Measurements from ENCODE around the gene DNAH12.
"Not testable (repeated sequence)": the region's sequence is repeated elsewhere in the genome, so short reads cannot be mapped to it uniquely, and the experiment has no call there.

Gene DNAH12

GRCh38 chr3:57409471-57409870, 134.7 kb downstream of the DNAH12 start:
- no peak for DNase-seq

GRCh38 chr3:57402675-57403074, 141.5 kb downstream of the DNAH12 start:
- DNase-seq: no peak

- DNase-seq: peak; percentile 67
Measured at GRCh38 chr3:57397175-57398026, 146.7 kb downstream of the DNAH12 start.

GRCh38 chr3:57393977-57394376, 150.2 kb downstream of the DNAH12 start:
- DNase-seq: peak; percentile 4

GRCh38 chr3:57391767-57392166, 152.4 kb downstream of the DNAH12 start:
- no peak for DNase-seq

- DNase-seq: no peak
Measured at GRCh38 chr3:57389271-57389670, 154.9 kb downstream of the DNAH12 start.

GRCh38 chr3:57386307-57386706, 157.8 kb downstream of the DNAH12 start:
- DNase-seq: no peak

- no peak for DNase-seq
Measured at GRCh38 chr3:57385498-57385897, 158.6 kb downstream of the DNAH12 start.

- DNase-seq: no peak
Measured at GRCh38 chr3:57383838-57384237, 160.3 kb downstream of the DNAH12 start.

- DNase-seq: no peak
Measured at GRCh38 chr3:57383406-57383805, 160.7 kb downstream of the DNAH12 start.

- no peak for DNase-seq
Measured at GRCh38 chr3:57382933-57383332, 161.2 kb downstream of the DNAH12 start.

GRCh38 chr3:57370341-57370740, 173.8 kb downstream of the DNAH12 start:
- DNase-seq: no peak

- not testable (repeated sequence) for DNase-seq
Measured at GRCh38 chr3:57365089-57365488, 179.1 kb downstream of the DNAH12 start.

GRCh38 chr3:57356275-57356674, 187.9 kb downstream of the DNAH12 start:
- DNase-seq: not testable (repeated sequence)

- no peak for DNase-seq
Measured at GRCh38 chr3:57354768-57355167, 189.4 kb downstream of the DNAH12 start.

GRCh38 chr3:57350271-57350670, 193.9 kb downstream of the DNAH12 start:
- DNase-seq: no peak

- peak; percentile 52 for DNase-seq
Measured at GRCh38 chr3:57339071-57339642, 205.0 kb downstream of the DNAH12 start.

GRCh38 chr3:57338272-57339070, 205.7 kb downstream of the DNAH12 start:
- not testable (repeated sequence) for DNase-seq

GRCh38 chr3:57335283-57335938, 208.7 kb downstream of the DNAH12 start:
- DNase-seq: no peak

- DNase-seq: no peak
Measured at GRCh38 chr3:57331078-57331610, 213.0 kb downstream of the DNAH12 start.

GRCh38 chr3:57326498-57326897, 217.6 kb downstream of the DNAH12 start:
- DNase-seq: not testable (repeated sequence)

GRCh38 chr3:57314204-57314603, 229.9 kb downstream of the DNAH12 start:
- DNase-seq: no peak
